Stimulated activated CD8-positive, alpha-beta memory T cell treated with anti-CD3 and anti-CD28 coated beads, Interleukin-4, amount 100 ng/mL, for 1 hour (primary cell): ENCODE results near the gene VWA8.
A peak's percentile ranks its signal among the peaks of the same experiment; 100 is the strongest.

Experiments used
- DNase-seq, 2 donors: peaks; one replicate each; pipeline ENCODE4 v3.0.0-alpha.2; 2020; ENCODE audit warnings: low read depth in 2 of 2, low spot score in 1 of 2

The VWA8 gene

DNA sequence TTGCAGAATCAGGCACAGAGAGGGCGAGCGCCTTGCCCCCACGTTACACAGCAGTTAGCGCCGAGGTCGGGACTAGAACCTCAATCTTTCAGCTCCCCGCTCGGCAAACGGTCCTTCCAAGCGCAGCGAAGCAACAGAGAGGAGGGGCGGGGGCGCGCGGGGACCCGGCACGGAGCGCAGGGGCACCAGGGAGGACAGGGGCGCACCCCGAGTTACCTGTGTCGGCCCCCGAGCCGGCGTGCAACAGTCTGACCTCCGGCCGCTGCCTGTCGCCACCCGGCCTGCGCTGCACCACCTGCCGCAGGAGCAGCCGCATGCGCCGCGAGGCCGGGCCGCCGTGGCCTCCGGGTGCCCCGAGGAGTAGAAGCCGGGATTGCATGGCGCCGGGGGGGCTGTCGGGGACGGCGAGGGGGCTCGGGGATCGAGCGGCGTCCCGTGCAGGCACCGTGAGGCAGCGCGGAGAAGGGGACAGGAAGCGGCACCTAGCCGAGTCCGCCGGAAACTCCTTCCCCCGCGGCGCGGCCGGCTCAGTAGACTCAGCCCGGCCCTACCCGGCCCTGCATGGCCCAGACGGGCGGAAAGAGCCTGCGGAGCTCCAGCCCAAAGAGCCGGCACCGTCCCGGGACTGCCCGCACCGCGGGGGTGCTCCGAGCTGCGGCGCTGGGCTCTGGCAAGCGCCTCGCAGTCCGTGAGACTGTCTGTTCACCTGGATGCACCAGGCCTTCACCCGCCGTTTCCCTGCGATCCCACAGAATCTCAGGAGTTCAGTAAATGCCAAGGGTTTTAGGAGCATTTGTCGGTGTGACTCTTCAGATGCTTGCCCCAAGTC, at the start of gene VWA8:
VWA8 (minus strand) TSS at position 473 of the 829 bp plus-strand sequence; CDS start at position 379, 94 bp downstream.
- peak; percentile 67 to 70 for DNase-seq

DNA sequence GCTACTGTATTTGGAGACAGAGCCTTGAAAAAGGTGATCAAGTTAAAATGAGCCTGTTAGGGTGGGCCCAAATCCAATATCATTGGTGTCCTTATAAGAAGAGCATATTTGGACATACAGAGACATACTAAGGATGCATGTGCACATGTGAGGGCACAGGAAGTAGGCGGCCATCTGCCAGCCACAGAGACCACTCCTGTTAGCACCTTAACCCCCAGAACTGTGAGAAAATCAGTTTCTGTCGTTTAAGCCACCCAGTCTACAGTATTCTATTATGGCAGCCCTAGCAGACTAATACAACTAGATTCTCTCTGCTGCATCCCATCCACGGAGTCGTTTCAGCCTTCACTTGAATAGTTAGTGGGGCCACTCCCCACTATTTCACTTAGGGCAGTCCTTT, 48.1 kb upstream of the VWA8 start:
- no peak for DNase-seq

DNA sequence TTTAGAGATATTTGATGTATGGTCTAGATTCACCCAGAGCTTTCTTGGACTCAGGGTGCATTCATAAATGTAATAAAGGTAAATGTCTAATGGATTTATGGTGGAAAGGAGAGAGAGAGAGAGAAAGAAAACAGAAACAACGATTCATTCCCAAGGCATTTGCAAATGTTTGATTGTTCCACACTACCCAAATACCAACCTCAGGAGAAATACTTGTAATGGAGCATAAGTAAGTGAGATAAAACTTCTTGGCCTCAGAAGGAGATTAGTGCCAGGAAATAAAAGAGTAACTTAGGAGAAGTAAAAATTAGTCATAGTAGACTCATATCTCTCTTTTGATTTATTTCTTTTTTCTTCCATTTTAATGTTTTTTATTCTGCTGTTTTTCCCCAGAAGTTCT, 46.9 kb upstream of the VWA8 start:
- DNase-seq, result no peak

DNA sequence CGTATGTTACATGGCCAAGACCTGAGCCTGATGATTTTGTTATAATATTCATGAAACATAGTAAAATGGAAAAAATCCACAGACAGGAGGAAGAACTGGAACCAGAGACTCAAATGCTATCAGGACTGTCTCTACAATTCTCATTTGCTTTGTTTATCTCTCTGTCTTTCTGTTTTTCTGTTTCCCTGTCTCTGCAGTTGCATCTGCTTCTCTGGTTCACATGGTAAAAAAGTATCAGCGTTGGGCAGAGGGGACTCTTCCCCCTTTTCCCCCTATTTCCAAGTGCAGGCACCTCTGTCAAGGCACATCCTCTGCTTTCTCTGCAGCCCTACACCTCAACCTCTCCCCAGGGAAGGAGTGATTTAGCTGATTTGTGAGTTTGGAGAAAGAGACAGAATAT, 41.2 kb upstream of the VWA8 start:
- no peak for DNase-seq

DNA sequence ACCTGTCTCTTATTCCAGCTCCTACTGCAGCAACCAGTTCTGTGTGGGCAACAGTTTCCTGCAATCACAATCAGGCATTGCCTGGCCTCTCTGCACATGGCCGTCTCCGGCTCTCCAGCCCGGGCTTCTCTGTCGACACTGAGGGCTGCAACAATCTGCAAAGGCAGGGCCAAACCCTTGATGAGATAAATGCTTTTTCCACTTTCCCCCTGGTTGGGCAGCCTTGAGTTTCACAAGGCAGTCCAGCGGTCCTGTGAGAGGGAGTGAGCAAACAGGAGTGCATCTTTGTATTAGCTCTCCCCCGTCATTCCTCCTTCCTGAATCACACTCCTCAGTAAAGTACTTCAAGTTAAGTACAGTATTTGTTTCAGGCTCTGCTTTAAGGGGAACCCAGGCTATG, 40.7 kb upstream of the VWA8 start:
- DNase-seq, result no peak

DNA sequence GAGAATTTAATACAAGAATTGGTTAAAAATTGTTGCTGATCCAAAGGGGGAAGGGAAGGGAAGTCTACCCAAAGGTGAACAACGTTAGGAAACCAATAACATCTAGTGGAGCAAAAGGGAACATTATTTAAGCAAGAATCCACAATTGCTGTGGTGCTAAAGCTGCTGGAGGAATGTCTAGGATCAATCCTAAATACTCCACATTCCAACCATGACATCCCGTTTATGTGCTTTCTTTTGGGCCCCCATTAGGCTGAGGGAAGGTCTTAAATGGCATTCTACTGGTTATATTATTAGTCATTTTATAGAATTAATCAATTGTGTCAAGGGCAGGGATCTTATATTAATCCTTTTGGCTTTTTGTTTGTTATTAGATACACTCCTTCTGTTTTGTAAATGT, 39.9 kb upstream of the VWA8 start:
- DNase-seq, result no peak

GRCh38 chr13:41997396-41997795, 36.5 kb upstream of the VWA8 start:
- no peak for DNase-seq

- DNase-seq, result no peak
These were observed 35.0 kb upstream of the VWA8 start for GRCh38 chr13:41995946-41996345.

DNA sequence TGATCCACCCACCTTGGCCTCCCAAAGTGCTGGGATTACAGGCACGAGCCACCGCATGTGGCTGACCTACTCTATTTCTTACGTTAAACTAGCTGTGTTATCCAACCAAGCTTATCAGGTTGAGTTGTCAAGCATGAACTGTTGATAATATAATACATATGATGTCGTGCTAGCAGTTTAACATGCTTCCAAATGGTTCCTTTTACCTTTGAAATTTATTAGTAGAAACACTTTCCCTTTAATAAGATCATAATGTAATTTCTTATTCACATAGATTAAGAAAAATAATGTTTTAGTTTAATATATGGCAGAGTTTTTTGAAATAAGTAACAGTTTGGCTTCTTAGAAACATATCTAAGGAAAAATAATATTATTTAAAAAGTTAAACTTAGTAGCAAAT, 34.4 kb upstream of the VWA8 start:
- no peak for DNase-seq

DNA sequence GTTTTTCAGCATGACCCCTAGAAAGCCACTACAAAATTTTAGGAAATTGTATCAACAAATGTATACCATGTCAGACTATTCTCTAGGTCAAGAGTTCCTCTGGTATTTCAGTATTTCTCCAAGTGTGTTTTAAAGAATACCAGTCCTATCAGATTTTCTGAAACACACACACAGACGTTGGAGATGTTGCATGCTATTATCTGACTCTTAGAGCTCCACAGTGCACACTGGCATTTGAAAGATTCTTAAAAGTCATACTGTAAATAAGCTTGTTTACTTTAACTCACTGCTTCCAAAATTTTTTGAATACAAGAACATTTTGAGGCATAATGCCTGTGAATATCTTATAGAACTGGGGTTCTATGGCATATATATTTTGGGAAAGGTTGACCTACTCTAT, 33.8 kb upstream of the VWA8 start:
- DNase-seq, result no peak

- DNase-seq, result no peak
These were observed 31.0 kb upstream of the VWA8 start for GRCh38 chr13:41991936-41992335.

GRCh38 chr13:41988244-41988643, 27.3 kb upstream of the VWA8 start:
- DNase-seq, result no peak

DNA sequence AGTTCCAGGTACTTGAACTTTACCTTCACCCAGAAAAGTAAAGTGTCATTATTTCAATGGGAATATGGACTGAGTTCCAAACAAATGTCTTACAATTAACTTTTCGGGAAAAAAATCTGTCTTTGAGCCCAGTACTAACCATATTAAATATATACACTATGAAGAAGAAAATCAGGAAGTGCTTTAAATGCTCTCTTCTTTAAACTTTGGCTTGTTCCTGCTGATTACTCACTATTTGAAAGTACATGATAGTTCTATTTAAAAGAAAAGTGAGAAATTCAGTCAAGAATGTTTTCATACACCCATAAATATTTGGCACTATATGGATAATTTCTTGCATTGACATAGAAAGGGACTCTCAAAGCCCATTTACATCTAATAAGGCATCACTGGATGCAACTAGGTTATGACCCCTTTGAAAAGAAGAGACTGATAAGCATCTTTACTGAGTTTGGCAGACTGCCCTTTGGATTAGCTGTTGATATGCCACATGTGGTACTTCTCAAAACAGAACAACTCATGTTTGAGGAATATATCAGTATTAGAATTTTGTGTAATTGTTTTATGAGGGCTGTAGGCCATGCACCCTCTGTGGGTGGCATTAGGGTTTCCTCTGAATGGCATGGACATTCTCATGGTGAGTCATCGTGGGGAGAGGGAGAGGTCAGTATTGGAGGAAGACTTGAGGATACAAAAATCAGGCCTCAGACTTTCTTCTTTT, 25.0 kb upstream of the VWA8 start:
- no peak for DNase-seq

DNA sequence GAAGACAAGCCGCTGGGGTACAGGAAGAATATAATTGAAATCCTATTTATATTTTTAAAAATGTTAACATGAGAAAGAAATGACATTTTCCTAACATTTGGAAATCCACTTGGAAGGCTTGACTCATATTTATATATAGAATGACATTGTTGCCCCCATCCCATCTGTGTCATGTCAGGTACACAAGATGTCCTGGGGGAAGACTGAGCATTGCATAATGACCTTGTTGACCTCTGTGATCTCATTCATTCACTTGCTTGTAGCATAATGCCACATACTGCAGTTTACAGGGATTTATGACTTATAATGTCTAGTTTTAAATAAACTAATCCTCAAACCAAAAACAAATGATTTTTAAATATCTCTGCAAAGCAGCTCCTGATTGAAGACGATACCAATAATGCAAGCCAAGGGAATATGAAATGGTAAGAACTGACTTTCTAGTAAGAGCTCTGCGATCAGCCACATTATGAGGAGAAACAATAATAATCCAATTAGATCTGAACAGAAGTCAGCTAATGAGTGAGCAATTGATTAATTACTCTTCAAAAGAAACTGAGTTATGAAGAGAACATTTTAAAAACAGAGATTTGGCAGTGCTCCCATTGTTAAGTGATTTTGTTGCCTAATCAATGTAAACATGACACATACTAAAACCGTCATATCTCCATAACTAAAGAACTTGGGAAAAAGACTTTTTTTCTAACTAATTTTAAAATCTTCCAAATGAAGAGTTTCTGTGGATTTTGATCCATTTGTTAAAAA, 21.2 kb upstream of the VWA8 start:
- no peak for DNase-seq

GRCh38 chr13:41978007-41978406, 17.1 kb upstream of the VWA8 start:
- DNase-seq, result no peak

GRCh38 chr13:41976476-41976875, 15.6 kb upstream of the VWA8 start:
- no peak for DNase-seq

- no peak for DNase-seq
These were observed 13.5 kb upstream of the VWA8 start for GRCh38 chr13:41974262-41974900.

DNA sequence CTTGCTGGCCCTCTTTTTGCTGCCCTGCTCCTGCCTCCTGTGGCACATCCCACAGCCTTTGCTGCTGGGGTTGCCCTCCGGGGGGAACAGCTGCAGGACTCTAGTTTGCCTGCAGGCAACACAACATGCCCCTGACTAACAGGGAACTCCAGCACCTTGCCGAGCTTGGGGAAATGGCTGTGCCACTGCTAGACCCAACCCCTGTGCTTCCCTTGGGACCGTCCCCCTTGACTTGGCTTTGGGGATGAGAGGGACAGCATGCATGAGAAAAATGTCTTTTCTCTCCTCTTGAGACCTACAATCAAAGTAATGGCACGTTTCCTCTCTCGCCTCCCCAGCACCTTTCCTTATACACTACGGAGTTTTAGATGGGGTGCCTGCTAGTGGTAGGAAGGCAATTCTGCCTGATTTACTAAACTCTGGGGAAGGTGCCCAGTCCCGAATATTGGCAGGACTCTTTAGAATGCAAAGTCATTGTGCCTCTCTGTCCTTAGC, 12.4 kb upstream of the VWA8 start:
- no peak for DNase-seq

GRCh38 chr13:41971848-41972247, 10.9 kb upstream of the VWA8 start:
- DNase-seq, result no peak

GRCh38 chr13:41970918-41971317, 10.0 kb upstream of the VWA8 start:
- DNase-seq, result no peak

- DNase-seq, result no peak
These were observed 9.1 kb upstream of the VWA8 start for GRCh38 chr13:41970022-41970421.
